Liver (tissue), 9 donors: ENCODE results near the gene UBE2E2. TPM values are rescaled to one million over a fixed set of nuclear protein-coding genes. Genes with fewer than 3 reads are reported as not detected.

Experiments
- DNase-seq: peaks from one replicate; pipeline ENCODE4 v3.0.0-alpha.2; 2017; ENCODE audit warnings: low spot score
- H3K27ac ChIP-seq, 2 donors: one replicate each; pipeline ENCODE4 v1.7.0; 2013; ENCODE audit warnings: inconsistent platforms in 2 of 2, low read length in 2 of 2, control low read depth in 1 of 2, low read depth in 1 of 2, mild to moderate bottlenecking in 1 of 2
- H3K27me3 ChIP-seq, 4 donors: one replicate each; pipeline versions ENCODE4 v1.6.1 to v1.7.0; 2013; ENCODE audit warnings: low read length in 3 of 4, inconsistent platforms in 1 of 4, mild to moderate bottlenecking in 1 of 4, moderate library complexity in 1 of 4; ENCODE audit not compliant: control insufficient read depth in 4 of 4, insufficient read depth in 4 of 4
- H3K36me3 ChIP-seq, 4 donors: one replicate each; pipeline versions ENCODE4 v1.6.1 to v1.7.0; 2013; ENCODE audit warnings: low read length in 3 of 4, mild to moderate bottlenecking in 3 of 4, low read depth in 1 of 4, moderate library complexity in 1 of 4; ENCODE audit not compliant: control insufficient read depth in 4 of 4, insufficient read depth in 3 of 4
- H3K4me1 ChIP-seq, 4 donors: one replicate each; pipeline versions ENCODE4 v1.6.1 to v1.7.0; 2013; ENCODE audit warnings: low read length in 3 of 4, mild to moderate bottlenecking in 3 of 4, moderate library complexity in 1 of 4; ENCODE audit not compliant: control insufficient read depth in 4 of 4, insufficient read depth in 4 of 4
- H3K4me3 ChIP-seq, 3 donors: one replicate each; pipeline versions ENCODE4 v1.6.1 to v1.7.0; 2013; ENCODE audit warnings: low read length in 3 of 3, control low read depth in 1 of 3, low read depth in 1 of 3, mild to moderate bottlenecking in 1 of 3
- H3K9ac ChIP-seq, 2 donors: one replicate each; pipeline ENCODE4 v1.7.0; 2013; ENCODE audit warnings: low read length in 2 of 2, mild to moderate bottlenecking in 2 of 2, moderate library complexity in 2 of 2, control low read depth in 1 of 2, low read depth in 1 of 2
- H3K9me3 ChIP-seq, 4 donors: one replicate each; pipeline versions ENCODE4 v1.6.1 to v1.7.0; 2013; ENCODE audit warnings: low read length in 3 of 4; ENCODE audit not compliant: control insufficient read depth in 4 of 4
- ATF3 ChIP-seq: IDR thresholded peaks from 2 replicates; pipeline ENCODE4 v1.6.1; 2016; ENCODE audit warnings: antibody characterized with exemption
- CTCF ChIP-seq: fragments of 150-350 bp; IDR thresholded peaks from 2 replicates; pipeline ENCODE4 v1.5.1; 2017; ENCODE audit warnings: improper control_type of control experiment, low read depth, low read length; ENCODE audit not compliant: missing input control
- EGR1 ChIP-seq, 2 donors: IDR thresholded peaks; 2 replicates each; pipeline ENCODE4 v1.6.1; 2016 to 2018; ENCODE audit warnings: antibody characterized with exemption in 2 of 2, low read depth in 2 of 2
- FOXA1 ChIP-seq: IDR thresholded peaks from 2 replicates; pipeline ENCODE4 v1.6.1; 2016; ENCODE audit warnings: antibody characterized with exemption
- FOXA2 ChIP-seq: IDR thresholded peaks from 2 replicates; pipeline ENCODE4 v1.6.1; 2016; ENCODE audit warnings: antibody characterized with exemption
- GABPA ChIP-seq, 2 donors: IDR thresholded peaks in 1 of 2; conservative IDR thresholded peaks in 1 of 2; 2 replicates each; pipeline ENCODE4 v1.6.1; 2016; ENCODE audit warnings: antibody characterized with exemption in 2 of 2, mild to moderate bottlenecking in 1 of 2, moderate library complexity in 1 of 2
- HNF4A ChIP-seq, 2 donors: conservative IDR thresholded peaks; 2 replicates each; pipeline ENCODE4 v1.6.1; 2016; ENCODE audit warnings: antibody characterized with exemption in 2 of 2, mild to moderate bottlenecking in 2 of 2
- HNF4G ChIP-seq: IDR thresholded peaks from 2 replicates; pipeline ENCODE4 v1.6.1; 2016; ENCODE audit warnings: antibody characterized with exemption
- JUND ChIP-seq, 2 donors: IDR thresholded peaks; 2 replicates each; pipeline ENCODE4 v1.6.1; 2016; ENCODE audit warnings: antibody characterized with exemption in 2 of 2
- NR2F2 ChIP-seq: IDR thresholded peaks from 2 replicates; pipeline ENCODE4 v1.6.1; 2016; ENCODE audit warnings: antibody characterized with exemption
- RAD21 ChIP-seq, 2 donors: IDR thresholded peaks; 2 replicates each; pipeline ENCODE4 v1.6.1; 2016; ENCODE audit warnings: antibody characterized with exemption in 2 of 2, mild to moderate bottlenecking in 2 of 2
- REST ChIP-seq: IDR thresholded peaks from 2 replicates; pipeline ENCODE4 v1.6.1; 2016; ENCODE audit warnings: antibody characterized with exemption, mild to moderate bottlenecking
- RXRA ChIP-seq, 2 donors: IDR thresholded peaks; 2 replicates each; pipeline ENCODE4 v1.6.1; 2017 to 2018; ENCODE audit warnings: antibody characterized with exemption in 2 of 2, mild to moderate bottlenecking in 1 of 2
- SP1 ChIP-seq: IDR thresholded peaks from 2 replicates; pipeline ENCODE4 v1.6.1; 2018; ENCODE audit warnings: antibody characterized with exemption, mild to moderate bottlenecking
- TAF1 ChIP-seq: conservative IDR thresholded peaks from 2 replicates; pipeline ENCODE4 v1.6.1; 2016; ENCODE audit warnings: antibody characterized with exemption, mild to moderate bottlenecking
- YY1 ChIP-seq: IDR thresholded peaks from 2 replicates; pipeline ENCODE4 v1.6.1; 2016; ENCODE audit warnings: antibody characterized with exemption, mild to moderate bottlenecking
- ZBTB33 ChIP-seq: IDR thresholded peaks from 2 replicates; pipeline ENCODE4 v1.6.1; 2016; ENCODE audit warnings: antibody characterized with exemption
- WGBS: extraction: QIAGEN DNeasy Blood & Tissue Kit; methylation state at CpG from one replicate; pipeline ENCODE4 v1.1.7; 2013; 5-methylcytosine and 5-hydroxymethylcytosine counted together
- polyA plus RNA-seq, 2 donors: library from polyadenylated mRNA; stranded (reverse) in 1 of 2; unstranded in 1 of 2; fragments of 200-250 nt in 1 of 2; fragments of >200 nt in 1 of 2; fragmentation: Nextera tagmentation in 1 of 2; extraction: Ambion mirVana in 1 of 2; gene quantifications; one replicate each; pipeline versions ENCODE4 v1.2.1 to v1.2.3, GENCODE V29; 2013 to 2015
- total RNA-seq, 2 donors: library from RNA; depleted of rRNA; stranded (reverse); fragments of >200 nt; gene quantifications; one replicate each; pipeline ENCODE4 v1.2.3, GENCODE V29; 2014
- donor health status: healthy.
- donor health status: healthy.
- donor health status: healthy.
- donor health status: healthy.
- donor health status: healthy.

Gene UBE2E2
- total and polyA plus RNA-seq, 4 donors, result 9.0 to 27.8 (median 16.8) TPM

- 56% methylated on average over 3 of the region's 3 CpGs for WGBS
- DNase-seq, result no peak
- Histone ChIP-seq H3K4me1 (no peaks in the 10 kb centered on the region), H3K4me3 (no peak overlapping the region), H3K27me3 (no peaks in the 10 kb centered on the region), H3K9me3 (no peaks in the 10 kb centered on the region), H3K9ac (no peak overlapping the region), H3K27ac (no peak overlapping the region), H3K36me3 (no peaks in the 10 kb centered on the region)
- TF ChIP-seq FOXA1, result no peak
- no peak for TF ChIP-seq ATF3
- TF ChIP-seq SP1, result no peak
- TF ChIP-seq RXRA (IDR thresholded peaks at IDR 0.05), result no peak
- no peak for TF ChIP-seq NR2F2
- TF ChIP-seq FOXA2, result no peak
- no peak for TF ChIP-seq YY1
- TF ChIP-seq RAD21 (IDR thresholded peaks at IDR 0.05), result no peak
- no peak for TF ChIP-seq ZBTB33
- no peak for TF ChIP-seq JUND (IDR thresholded peaks at IDR 0.05)
- no peak for TF ChIP-seq GABPA (IDR thresholded peaks at IDR 0.05 in 1 of 2, conservative IDR thresholded peaks at IDR 0.05 in 1 of 2)
- TF ChIP-seq EGR1 (IDR thresholded peaks at IDR 0.05; ENCODE audit: low read depth in 2 of 2), result no peak
- no peak for TF ChIP-seq HNF4A (conservative IDR thresholded peaks at IDR 0.05)
- TF ChIP-seq HNF4G, result no peak
- TF ChIP-seq REST, result no peak
- TF ChIP-seq TAF1, result no peak
- TF ChIP-seq CTCF, result no peak
These were observed 28.6 kb upstream of the UBE2E2 start for GRCh38 chr3:23174426-23175039.
